GOT3 (cell line): ENCODE measurements around the gene CD37.
"Not testable (repeated sequence)": the region's sequence is repeated elsewhere in the genome, so short reads cannot be mapped to it uniquely, and the experiment has no call there.

Experiments used
- DNase-seq: peaks from one replicate; lab custom pipeline; 2025; ENCODE audit warnings: mixed read lengths; lab: John Stamatoyannopoulos, UW

Gene CD37

GRCh38 chr19:49335071-49335783, at the start of gene CD37:
CD37 (plus strand) TSS chr19:49335406; CDS start chr19:49335541, 135 bp downstream.
- no peak for DNase-seq

GRCh38 chr19:49287141-49287770, 48.0 kb upstream of the CD37 start:
- no peak for DNase-seq

GRCh38 chr19:49288205-49288604, 47.0 kb upstream of the CD37 start:
- not testable (repeated sequence) for DNase-seq

- not testable (repeated sequence) for DNase-seq
Observed at GRCh38 chr19:49289286-49289685, 45.9 kb upstream of the CD37 start.

- DNase-seq, result no peak
Observed at GRCh38 chr19:49290517-49290916, 44.7 kb upstream of the CD37 start.

- no peak for DNase-seq
Observed at GRCh38 chr19:49294401-49294800, 40.8 kb upstream of the CD37 start.

GRCh38 chr19:49295208-49295880, 39.9 kb upstream of the CD37 start:
- no peak for DNase-seq

- no peak for DNase-seq
Observed at GRCh38 chr19:49297403-49297802, 37.8 kb upstream of the CD37 start.

- DNase-seq, result not testable (repeated sequence)
Observed at GRCh38 chr19:49298653-49299052, 36.6 kb upstream of the CD37 start.

- no peak for DNase-seq
Observed at GRCh38 chr19:49301165-49301865, 33.9 kb upstream of the CD37 start.

GRCh38 chr19:49301866-49302252, 33.3 kb upstream of the CD37 start:
- no peak for DNase-seq

- DNase-seq, result not testable (repeated sequence)
Observed at GRCh38 chr19:49306734-49307133, 28.5 kb upstream of the CD37 start.

- DNase-seq, result no peak
Observed at GRCh38 chr19:49309087-49309486, 26.1 kb upstream of the CD37 start.

GRCh38 chr19:49315111-49315510, 20.1 kb upstream of the CD37 start:
- no peak for DNase-seq

- DNase-seq, result no peak
Observed at GRCh38 chr19:49316284-49316683, 18.9 kb upstream of the CD37 start.

GRCh38 chr19:49318296-49318695, 16.9 kb upstream of the CD37 start:
- no peak for DNase-seq

- no peak for DNase-seq
Observed at GRCh38 chr19:49324801-49325576, 10.2 kb upstream of the CD37 start, which contains the start of gene SLC6A16. SLC6A16 (minus strand) TSS chr19:49325191; CDS start chr19:49311347, 13,844 bp downstream.

- not testable (repeated sequence) for DNase-seq
Observed at GRCh38 chr19:49325756-49326155, 9.4 kb upstream of the CD37 start.

- DNase-seq, result no peak
Observed at GRCh38 chr19:49326165-49326704, 9.0 kb upstream of the CD37 start.

- DNase-seq, result no peak
Observed at GRCh38 chr19:49327878-49328544, 7.2 kb upstream of the CD37 start.

GRCh38 chr19:49328741-49329140, 6.5 kb upstream of the CD37 start:
- DNase-seq, result no peak
